Activated T-cell treated with anti-CD3 and anti-CD28 coated beads, Interleukin-2, amount 50 U/mL, for 72 hours (primary cell): ENCODE measurements around the gene ZFAND3. TPM values are rescaled to one million over a fixed set of nuclear protein-coding genes. Genes with fewer than 3 reads are reported as not detected.
A peak's percentile ranks its signal among the peaks of the same experiment; 100 is the strongest.

Experiments used
- ATAC-seq, 2 donors: fragments of 150-1000 bp; cut with Tn5 transposase; replicated peaks in 1 of 2; 2 replicates each; pipeline ENCODE4 v1.10.0; 2021; ENCODE audit warnings: moderate library complexity in 2 of 2, mild to moderate bottlenecking in 1 of 2
- DNase-seq, 2 donors: peaks; one replicate each; pipeline ENCODE4 v3.0.0; 2021 to 2022; ENCODE audit warnings: mixed read lengths in 1 of 2
- H3K27ac Mint-ChIP-seq: one replicate; pipeline ENCODE4 v1.8.0; 2022; ENCODE audit warnings: mild to moderate bottlenecking, moderate library complexity, mixed read lengths
- H3K27me3 Mint-ChIP-seq: one replicate; pipeline ENCODE4 v1.8.0; 2022; ENCODE audit warnings: low read depth, mixed read lengths
- H3K36me3 Mint-ChIP-seq, 2 donors: one replicate each; pipeline ENCODE4 v1.8.0; 2022; ENCODE audit warnings: mixed read lengths in 2 of 2, mild to moderate bottlenecking in 1 of 2; ENCODE audit not compliant: insufficient read depth in 2 of 2
- H3K4me1 Mint-ChIP-seq: one replicate; pipeline ENCODE4 v1.8.0; 2022; ENCODE audit warnings: low read depth, mixed read lengths
- H3K4me3 Mint-ChIP-seq, 2 donors: one replicate each; pipeline ENCODE4 v1.8.0; 2022; ENCODE audit warnings: mild to moderate bottlenecking in 2 of 2, mixed read lengths in 2 of 2, moderate library complexity in 2 of 2
- H3K9me3 Mint-ChIP-seq, 2 donors: one replicate each; pipeline ENCODE4 v1.8.0; 2022; ENCODE audit warnings: mixed read lengths in 2 of 2
- total RNA-seq, 2 donors: library from RNA; stranded (reverse); gene quantifications; one replicate each; pipeline ENCODE4 v1.2.3, GENCODE V29; 2022

Gene ZFAND3
- total RNA-seq, 2 donors from 2014 or later, result 93.9 to 114 TPM

GRCh38 chr6:37804586-37804985 lies 14.9 kb upstream of the ZFAND3 start:
- H3K4me1 Mint-ChIP-seq, result no peaks in the 10 kb centered on the region
- peaks cover 21% of the 10 kb centered on the region for H3K27me3 Mint-ChIP-seq
- H3K36me3 Mint-ChIP-seq, result no peaks in the 10 kb centered on the region
- H3K27ac Mint-ChIP-seq, result no peak overlapping the region
- H3K9me3 Mint-ChIP-seq, result no peaks in the 10 kb centered on the region
- DNase-seq (no peak), ATAC-seq (no peak)
- H3K4me3 Mint-ChIP-seq, result no peak overlapping the region

GRCh38 chr6:37806213-37806612 lies 13.3 kb upstream of the ZFAND3 start:
- Mint-ChIP-seq H3K4me1 (no peaks in the 10 kb centered on the region), H3K27me3 (peaks cover 21% of the 10 kb centered on the region), H3K36me3 (no peaks in the 10 kb centered on the region), H3K27ac (no peak overlapping the region), H3K4me3 (no peak overlapping the region), H3K9me3 (no peaks in the 10 kb centered on the region)
- no peak for ATAC-seq
- DNase-seq, result no peak

GRCh38 chr6:37807656-37808055 lies 11.9 kb upstream of the ZFAND3 start:
- ATAC-seq (no peak), DNase-seq (no peak)
- Mint-ChIP-seq H3K9me3 (no peaks in the 10 kb centered on the region), H3K27ac (no peak overlapping the region), H3K27me3 (peaks cover 21% of the 10 kb centered on the region), H3K4me3 (no peak overlapping the region), H3K36me3 (no peaks in the 10 kb centered on the region), H3K4me1 (no peaks in the 10 kb centered on the region)

GRCh38 chr6:37809197-37809543 lies 10.4 kb upstream of the ZFAND3 start:
- H3K4me3 Mint-ChIP-seq, result no peak overlapping the region
- DNase-seq (no peak), ATAC-seq (no peak)
- H3K4me1 Mint-ChIP-seq, result no peaks in the 10 kb centered on the region
- peaks cover 21% of the 10 kb centered on the region for H3K27me3 Mint-ChIP-seq
- H3K27ac Mint-ChIP-seq, result no peak overlapping the region
- H3K36me3 Mint-ChIP-seq, result no peaks in the 10 kb centered on the region
- no peaks in the 10 kb centered on the region for H3K9me3 Mint-ChIP-seq

GRCh38 chr6:37812841-37813240 lies 6.7 kb upstream of the ZFAND3 start:
- Mint-ChIP-seq H3K4me1 (peaks cover 11% of the 10 kb centered on the region), H3K4me3 (no peak overlapping the region), H3K36me3 (no peaks in the 10 kb centered on the region), H3K27me3 (peaks cover 15% of the 10 kb centered on the region), H3K27ac (no peak overlapping the region), H3K9me3 (no peaks in the 10 kb centered on the region)
- ATAC-seq (no peak), DNase-seq (no peak)

GRCh38 chr6:37814374-37814773 lies 5.2 kb upstream of the ZFAND3 start:
- no peak for ATAC-seq
- H3K36me3 Mint-ChIP-seq, result no peaks in the 10 kb centered on the region
- H3K4me3 Mint-ChIP-seq, result no peak overlapping the region
- H3K9me3 Mint-ChIP-seq, result no peaks in the 10 kb centered on the region
- no peak overlapping the region for H3K27ac Mint-ChIP-seq
- DNase-seq, result no peak
- H3K27me3 Mint-ChIP-seq, result peaks cover 2% of the 10 kb centered on the region
- peaks cover 19% of the 10 kb centered on the region for H3K4me1 Mint-ChIP-seq

GRCh38 chr6:37816599-37817375 lies 2.7 kb upstream of the ZFAND3 start:
- no peaks in the 10 kb centered on the region for H3K27me3 Mint-ChIP-seq
- H3K9me3 Mint-ChIP-seq, result no peaks in the 10 kb centered on the region
- H3K4me3 Mint-ChIP-seq, result peak overlapping the region in 1 of 2 donors; percentile 17
- DNase-seq, result no peak
- peak overlapping the region; percentile 10 for H3K27ac Mint-ChIP-seq
- no peak for ATAC-seq
- H3K4me1 Mint-ChIP-seq, result peaks cover 32% of the 10 kb centered on the region
- peaks cover 1 to 3% of the 10 kb centered on the region in 2 donors for H3K36me3 Mint-ChIP-seq

- no peaks in the 10 kb centered on the region for H3K27me3 Mint-ChIP-seq
- H3K4me3 Mint-ChIP-seq, result peak overlapping the region; percentile 96 to 97
- peak overlapping the region; percentile 96 for H3K27ac Mint-ChIP-seq
- peak; percentile 80 for ATAC-seq
- peaks cover 1 to 3% of the 10 kb centered on the region in 2 donors for H3K36me3 Mint-ChIP-seq
- H3K4me1 Mint-ChIP-seq, result peaks cover 49% of the 10 kb centered on the region
- DNase-seq, result peak; percentile 93
- no peaks in the 10 kb centered on the region for H3K9me3 Mint-ChIP-seq
These were observed 871 bp upstream of the ZFAND3 start for GRCh38 chr6:37818536-37819176.

GRCh38 chr6:37819802-37820717 lies 533 bp downstream of the ZFAND3 start:
- DNase-seq (peak; percentile 56 to 59), ATAC-seq (peak; percentile 17 to 30)
- peak overlapping the region; percentile 99 for H3K27ac Mint-ChIP-seq
- no peaks in the 10 kb centered on the region for H3K27me3 Mint-ChIP-seq
- H3K4me1 Mint-ChIP-seq, result peaks cover 61% of the 10 kb centered on the region
- H3K4me3 Mint-ChIP-seq, result peak overlapping the region; percentile 97 to 99
- H3K9me3 Mint-ChIP-seq, result no peaks in the 10 kb centered on the region
- H3K36me3 Mint-ChIP-seq, result peaks cover 1 to 3% of the 10 kb centered on the region in 2 donors

GRCh38 chr6:37820718-37821079 lies 1.2 kb downstream of the ZFAND3 start:
- no peaks in the 10 kb centered on the region for H3K9me3 Mint-ChIP-seq
- no peaks in the 10 kb centered on the region for H3K27me3 Mint-ChIP-seq
- no peak for ATAC-seq
- H3K27ac Mint-ChIP-seq, result peak overlapping the region; percentile 99
- H3K4me3 Mint-ChIP-seq, result peak overlapping the region; percentile 85 to 99
- DNase-seq, result no peak
- peaks cover 67% of the 10 kb centered on the region for H3K4me1 Mint-ChIP-seq
- H3K36me3 Mint-ChIP-seq, result peaks cover 1 to 3% of the 10 kb centered on the region in 2 donors

GRCh38 chr6:37821446-37821845 lies 1.9 kb downstream of the ZFAND3 start:
- H3K27me3 Mint-ChIP-seq, result no peaks in the 10 kb centered on the region
- peak overlapping the region; percentile 85 to 99 for H3K4me3 Mint-ChIP-seq
- peak overlapping the region; percentile 99 for H3K27ac Mint-ChIP-seq
- peaks cover 3% of the 10 kb centered on the region in 2 donors for H3K36me3 Mint-ChIP-seq
- ATAC-seq, result no peak
- H3K9me3 Mint-ChIP-seq, result no peaks in the 10 kb centered on the region
- H3K4me1 Mint-ChIP-seq, result peaks cover 75% of the 10 kb centered on the region
- no peak for DNase-seq

- H3K36me3 Mint-ChIP-seq, result peaks cover 3% of the 10 kb centered on the region in 2 donors
- H3K27me3 Mint-ChIP-seq, result no peaks in the 10 kb centered on the region
- H3K4me3 Mint-ChIP-seq, result peak overlapping the region; percentile 24 to 53
- no peaks in the 10 kb centered on the region for H3K9me3 Mint-ChIP-seq
- DNase-seq, result peak; percentile 52 to 62
- H3K4me1 Mint-ChIP-seq, result peaks cover 78% of the 10 kb centered on the region
- ATAC-seq, result peak in 1 of 2 donors; percentile 10
- H3K27ac Mint-ChIP-seq, result peak overlapping the region; percentile 40
These were observed 3.5 kb downstream of the ZFAND3 start for GRCh38 chr6:37822851-37823682.
